ENCODE results near the gene HAT1.
"Not testable (repeated sequence)": the region's sequence is repeated elsewhere in the genome, so short reads cannot be mapped to it uniquely, and the experiment has no call there.

The HAT1 gene

DNA sequence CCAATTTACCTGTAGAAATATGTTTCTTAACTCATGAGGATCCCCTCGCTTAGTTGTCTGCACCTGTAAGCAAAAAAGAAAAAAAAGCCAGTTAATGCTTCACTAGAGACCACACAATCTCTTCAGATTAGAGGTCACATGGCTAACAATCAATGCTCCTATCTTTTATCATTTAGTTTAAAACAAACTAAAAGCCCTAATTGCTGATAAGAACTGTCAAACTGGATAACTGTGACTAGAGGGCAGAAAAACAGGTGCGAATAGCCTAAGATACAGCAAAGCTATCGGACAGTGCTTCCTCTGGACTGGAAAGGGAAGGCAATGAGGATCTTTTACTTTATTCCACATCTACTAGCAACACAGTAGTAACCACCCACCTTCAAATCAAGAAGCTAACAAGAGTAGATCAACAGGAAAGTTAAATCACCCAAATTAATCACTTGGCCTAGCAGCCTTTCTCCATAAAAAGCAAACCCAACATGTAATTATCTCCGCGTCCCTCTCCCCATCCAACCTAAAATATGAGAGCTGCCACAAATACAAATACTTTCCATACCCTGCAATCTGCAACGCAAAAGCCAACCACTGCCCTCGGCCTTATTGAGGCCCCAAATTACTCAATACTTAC is 29.0 kb upstream of the HAT1 start:
- Histone ChIP-seq H3K27me3 (ENCODE audit: control insufficient read depth, insufficient read depth, low read length) (no peaks in the 10 kb centered on the region), H3K4me3 (ENCODE audit: low read length) (peak overlapping the region; percentile 90), H3K36me3 (ENCODE audit: insufficient read depth, low read length) (peaks cover 3% of the 10 kb centered on the region), H3K4me2 (ENCODE audit: low read length) (peak overlapping the region; percentile 90), H3K9me3 (replicated peaks; ENCODE audit: low read length) (no peaks in the 10 kb centered on the region), H3K4me1 (ENCODE audit: control insufficient read depth, insufficient read depth, low read length) (peaks cover 9% of the 10 kb centered on the region), H3K9ac (ENCODE audit: low read depth, low read length) (peak overlapping the region; percentile 84)

DNA sequence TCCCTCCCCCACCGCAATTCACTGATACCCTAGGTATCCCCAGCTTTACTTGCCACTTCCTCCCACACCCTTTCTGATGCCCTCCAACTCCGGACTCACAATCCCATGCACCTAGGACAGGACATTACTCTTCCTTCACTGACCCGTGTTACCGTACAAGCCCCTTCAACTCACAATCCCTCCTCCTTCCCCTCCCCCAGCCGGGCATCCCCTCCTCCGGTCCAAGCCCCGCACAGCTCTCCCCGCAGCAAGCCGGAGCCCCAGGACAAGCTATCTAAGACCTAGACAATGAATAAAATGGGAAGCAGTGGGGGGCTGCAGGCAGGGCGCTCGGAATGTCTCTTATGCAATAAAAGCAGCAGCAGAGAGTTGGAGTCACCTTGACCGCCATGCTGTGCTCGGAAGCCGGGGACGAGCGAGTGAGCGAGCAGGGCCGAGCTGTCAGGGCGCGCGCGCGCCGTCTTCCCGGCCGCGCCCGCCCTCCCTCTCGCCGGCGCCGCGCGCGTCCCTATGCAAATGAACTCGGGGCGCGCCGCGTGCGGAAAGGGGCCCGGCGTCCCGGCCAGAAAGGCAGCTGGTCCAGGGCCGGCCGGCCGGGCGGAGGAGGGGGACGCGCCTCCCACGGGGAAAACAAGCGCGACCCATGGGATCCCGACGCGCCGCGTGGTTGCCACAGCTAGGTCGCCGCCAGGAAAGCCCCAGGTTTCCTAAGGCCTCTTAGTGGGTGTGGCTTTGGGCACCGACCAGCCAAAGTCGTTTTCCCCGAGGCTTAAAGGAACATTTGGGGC is 28.2 kb upstream of the HAT1 start, which contains the start of gene SLC25A12:
SLC25A12 (minus strand) TSS at position 421 of the 788 bp plus-strand sequence; CDS start at position 391, 30 bp downstream.
- H3K4me3 ChIP-seq (ENCODE audit: low read length): peak within 1 kb of the TSS; percentile 90
- no peaks in the 10 kb centered on the region for H3K9me3 ChIP-seq (replicated peaks; ENCODE audit: low read length)
- H3K36me3 ChIP-seq (ENCODE audit: insufficient read depth, low read length): peaks cover 3% of the 10 kb centered on the region
- peak within 1 kb of the TSS; percentile 84 for H3K9ac ChIP-seq (ENCODE audit: low read depth, low read length)
- H3K27me3 ChIP-seq (ENCODE audit: control insufficient read depth, insufficient read depth, low read length): no peaks in the 10 kb centered on the region
- H3K4me1 ChIP-seq (ENCODE audit: control insufficient read depth, insufficient read depth, low read length): peaks cover 9% of the 10 kb centered on the region
- H3K4me2 ChIP-seq (ENCODE audit: low read length): peak within 1 kb of the TSS; percentile 90

DNA sequence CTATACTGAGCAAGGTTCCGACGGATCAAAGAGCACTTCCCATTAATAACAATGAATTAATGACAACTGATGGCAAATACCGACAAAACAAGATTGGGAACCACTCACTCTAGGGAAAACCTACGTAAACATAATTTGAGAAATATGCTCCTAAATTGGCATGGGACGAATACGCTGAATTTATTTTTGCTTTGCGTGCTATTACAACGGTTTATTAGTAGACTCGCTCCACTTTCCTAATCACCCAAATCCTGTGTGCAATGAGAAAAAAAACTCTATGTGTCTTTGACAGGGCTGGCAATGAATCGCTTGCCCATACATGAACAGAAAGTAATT is 27.7 kb upstream of the HAT1 start:
- peak overlapping the region; percentile 90 for H3K4me3 ChIP-seq (ENCODE audit: low read length)
- peaks cover 9% of the 10 kb centered on the region for H3K4me1 ChIP-seq (ENCODE audit: control insufficient read depth, insufficient read depth, low read length)
- peak overlapping the region; percentile 84 for H3K9ac ChIP-seq (ENCODE audit: low read depth, low read length)
- H3K36me3 ChIP-seq (ENCODE audit: insufficient read depth, low read length): peaks cover 3% of the 10 kb centered on the region
- no peaks in the 10 kb centered on the region for H3K9me3 ChIP-seq (replicated peaks; ENCODE audit: low read length)
- peak overlapping the region; percentile 90 for H3K4me2 ChIP-seq (ENCODE audit: low read length)
- H3K27me3 ChIP-seq (ENCODE audit: control insufficient read depth, insufficient read depth, low read length): no peaks in the 10 kb centered on the region

DNA sequence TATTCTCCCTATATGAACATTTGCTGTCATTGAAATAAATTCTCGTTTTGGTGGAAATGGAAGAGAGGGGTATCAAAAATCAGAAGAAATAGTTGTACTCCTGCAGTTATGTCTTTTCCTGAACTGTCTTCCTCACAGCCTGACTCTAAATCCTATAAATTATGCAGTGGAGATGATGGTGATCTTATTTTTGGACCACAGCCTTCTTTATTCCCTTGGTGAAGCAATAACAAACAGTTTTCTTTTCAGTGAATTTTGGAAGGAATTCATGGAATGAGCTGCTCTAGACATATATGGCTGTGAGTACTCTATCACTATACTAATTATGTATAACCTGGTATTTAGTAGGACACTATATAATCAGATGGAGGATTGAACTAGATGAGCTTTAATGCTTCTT is 26.5 kb upstream of the HAT1 start:
- H3K9me3 ChIP-seq (replicated peaks; ENCODE audit: low read length): no peaks in the 10 kb centered on the region
- no peaks in the 10 kb centered on the region for H3K27me3 ChIP-seq (ENCODE audit: control insufficient read depth, insufficient read depth, low read length)
- H3K4me3 ChIP-seq (ENCODE audit: low read length): no peak overlapping the region
- no peak overlapping the region for H3K9ac ChIP-seq (ENCODE audit: low read depth, low read length)
- no peak overlapping the region for H3K4me2 ChIP-seq (ENCODE audit: low read length)
- H3K36me3 ChIP-seq (ENCODE audit: insufficient read depth, low read length): peaks cover 3% of the 10 kb centered on the region
- H3K4me1 ChIP-seq (ENCODE audit: control insufficient read depth, insufficient read depth, low read length): peaks cover 9% of the 10 kb centered on the region

DNA sequence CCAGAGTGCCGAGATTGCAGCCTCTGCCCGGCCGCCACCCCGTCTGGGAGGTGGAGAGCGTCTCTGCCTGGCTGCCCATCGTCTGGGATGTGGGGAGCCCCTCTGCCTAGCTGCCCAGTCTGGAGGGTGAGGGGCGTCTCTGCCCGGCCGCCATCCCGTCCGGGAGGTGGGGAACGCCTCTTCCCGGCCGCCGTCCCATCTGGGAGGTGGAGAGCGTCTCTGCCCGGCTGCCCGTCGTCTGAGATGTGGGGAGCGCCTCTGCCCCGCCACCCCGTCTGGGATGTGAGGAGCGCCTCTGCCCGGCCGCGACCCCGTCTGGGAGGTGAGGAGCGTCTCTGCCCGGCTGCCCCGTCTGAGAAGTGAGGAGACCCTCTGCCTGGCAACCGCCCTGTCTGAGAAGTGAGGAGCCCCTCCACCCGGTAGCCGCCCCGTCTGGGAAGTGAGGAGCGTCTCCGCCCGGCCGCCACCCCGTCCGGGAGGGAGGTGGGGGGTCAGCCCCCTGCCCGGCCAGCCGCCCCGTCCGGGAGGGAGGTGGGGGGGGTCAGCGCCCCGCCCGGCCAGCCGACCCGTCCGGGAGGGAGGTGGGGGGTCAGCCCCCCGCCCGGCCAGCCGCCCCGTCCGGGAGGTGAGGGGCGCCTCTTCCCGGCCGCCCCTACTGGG is 22.5 kb upstream of the HAT1 start:
- H3K9ac ChIP-seq (ENCODE audit: low read depth, low read length); H3K27me3 ChIP-seq (ENCODE audit: control insufficient read depth, insufficient read depth, low read length); H3K4me1 ChIP-seq (ENCODE audit: control insufficient read depth, insufficient read depth, low read length); H3K9me3 ChIP-seq (replicated peaks; ENCODE audit: low read length); H3K4me3 ChIP-seq (ENCODE audit: low read length); H3K4me2 ChIP-seq (ENCODE audit: low read length); H3K36me3 ChIP-seq (ENCODE audit: insufficient read depth, low read length): not testable (repeated sequence)

DNA sequence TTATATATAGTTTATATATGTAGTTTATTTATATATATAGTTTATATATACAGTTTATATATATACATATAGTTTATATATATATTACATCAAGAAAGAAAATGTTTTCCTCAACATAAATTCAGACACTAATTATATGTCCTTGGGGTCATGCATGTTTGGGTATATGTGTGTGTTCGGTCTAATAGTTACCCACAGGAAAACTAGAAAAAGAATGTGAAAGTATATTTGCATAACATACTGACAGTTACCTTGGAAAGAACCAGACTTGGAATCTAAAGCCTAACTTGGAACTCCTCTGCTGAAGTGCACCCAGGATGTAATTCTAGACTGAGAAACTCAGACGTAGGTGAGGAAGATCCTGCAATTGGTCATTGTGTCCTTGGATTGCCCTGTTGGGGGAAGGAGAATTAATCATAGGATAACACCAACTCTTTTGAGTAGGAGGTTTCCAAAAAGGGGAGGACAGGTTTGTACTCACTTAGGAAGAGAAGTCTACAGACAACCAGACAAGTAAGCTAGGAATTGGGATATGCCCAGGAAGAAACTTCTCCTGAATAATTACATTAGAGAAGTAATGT is 19.3 kb upstream of the HAT1 start:
- Histone ChIP-seq H3K9ac (ENCODE audit: low read depth, low read length) (no peak overlapping the region), H3K36me3 (ENCODE audit: insufficient read depth, low read length) (no peaks in the 10 kb centered on the region), H3K4me3 (ENCODE audit: low read length) (no peak overlapping the region), H3K4me1 (ENCODE audit: control insufficient read depth, insufficient read depth, low read length) (no peaks in the 10 kb centered on the region), H3K9me3 (replicated peaks; ENCODE audit: low read length) (no peaks in the 10 kb centered on the region), H3K4me2 (ENCODE audit: low read length) (no peak overlapping the region), H3K27me3 (ENCODE audit: control insufficient read depth, insufficient read depth, low read length) (no peaks in the 10 kb centered on the region)

DNA sequence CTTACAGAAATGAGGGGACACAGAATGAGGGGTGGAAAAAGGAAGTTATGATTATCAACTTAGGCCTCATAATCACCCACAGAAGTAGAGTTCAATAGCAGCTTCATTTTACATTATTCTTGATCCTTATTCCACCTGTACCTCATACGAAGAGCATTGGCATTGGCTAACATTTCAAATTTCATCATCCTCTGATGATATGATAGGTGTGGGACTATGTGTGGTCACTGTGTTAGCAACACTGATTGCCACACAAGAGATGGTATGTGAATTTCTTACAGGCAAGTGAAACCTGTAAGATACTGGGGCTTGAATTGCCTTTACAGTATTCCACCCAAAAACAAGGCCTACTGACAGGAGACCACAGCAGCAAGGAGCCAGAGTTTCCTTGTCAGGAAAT is 14.0 kb upstream of the HAT1 start:
- H3K4me2 ChIP-seq (ENCODE audit: low read length): no peak overlapping the region
- H3K4me3 ChIP-seq (ENCODE audit: low read length): no peak overlapping the region
- H3K36me3 ChIP-seq (ENCODE audit: insufficient read depth, low read length): no peaks in the 10 kb centered on the region
- H3K9ac ChIP-seq (ENCODE audit: low read depth, low read length): no peak overlapping the region
- no peaks in the 10 kb centered on the region for H3K27me3 ChIP-seq (ENCODE audit: control insufficient read depth, insufficient read depth, low read length)
- no peaks in the 10 kb centered on the region for H3K4me1 ChIP-seq (ENCODE audit: control insufficient read depth, insufficient read depth, low read length)
- H3K9me3 ChIP-seq (replicated peaks; ENCODE audit: low read length): no peaks in the 10 kb centered on the region

DNA sequence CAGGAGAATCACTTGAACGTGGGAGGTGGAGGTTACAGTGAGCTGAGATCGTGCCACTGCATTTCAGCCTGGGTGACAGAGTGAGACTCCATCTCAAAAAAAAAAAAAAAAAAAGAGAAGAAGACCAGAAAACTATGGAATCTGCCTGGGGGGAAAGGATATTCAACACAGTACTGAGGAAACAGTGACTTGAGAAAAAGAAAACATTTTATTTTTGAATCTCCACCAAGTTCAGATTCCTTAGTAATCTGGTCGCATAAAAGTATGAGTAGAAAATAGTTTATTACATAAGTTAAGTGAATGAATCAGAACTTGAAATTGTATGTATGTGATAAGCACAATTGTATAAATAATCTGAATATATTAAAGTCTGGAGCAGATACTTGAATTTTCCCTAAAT is 13.0 kb upstream of the HAT1 start:
- Histone ChIP-seq H3K4me2 (ENCODE audit: low read length) (no peak overlapping the region), H3K27me3 (ENCODE audit: control insufficient read depth, insufficient read depth, low read length) (no peaks in the 10 kb centered on the region), H3K9me3 (replicated peaks; ENCODE audit: low read length) (no peaks in the 10 kb centered on the region), H3K4me3 (ENCODE audit: low read length) (no peak overlapping the region), H3K36me3 (ENCODE audit: insufficient read depth, low read length) (no peaks in the 10 kb centered on the region), H3K9ac (ENCODE audit: low read depth, low read length) (no peak overlapping the region), H3K4me1 (ENCODE audit: control insufficient read depth, insufficient read depth, low read length) (no peaks in the 10 kb centered on the region)

DNA sequence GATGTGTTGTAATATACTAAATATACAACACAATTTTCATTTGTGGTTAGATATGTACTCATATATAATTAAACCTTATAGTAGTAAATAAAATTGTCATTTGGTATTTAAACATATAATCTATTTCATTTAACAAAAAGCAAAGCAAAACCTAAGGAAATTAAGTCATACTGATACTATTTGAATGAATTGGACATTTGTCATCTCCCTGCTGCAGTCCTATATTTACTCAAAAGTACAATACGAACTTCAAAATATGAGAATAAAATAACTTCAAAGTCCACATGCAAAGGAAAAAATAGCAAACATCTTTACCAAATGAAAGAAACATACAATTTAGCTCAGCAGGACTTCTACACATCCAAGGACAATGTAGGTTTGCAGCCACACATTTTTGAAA is 11.8 kb upstream of the HAT1 start:
- Histone ChIP-seq H3K4me2 (ENCODE audit: low read length) (no peak overlapping the region), H3K4me3 (ENCODE audit: low read length) (no peak overlapping the region), H3K9ac (ENCODE audit: low read depth, low read length) (no peak overlapping the region), H3K36me3 (ENCODE audit: insufficient read depth, low read length) (no peaks in the 10 kb centered on the region), H3K27me3 (ENCODE audit: control insufficient read depth, insufficient read depth, low read length) (no peaks in the 10 kb centered on the region), H3K9me3 (replicated peaks; ENCODE audit: low read length) (no peaks in the 10 kb centered on the region), H3K4me1 (ENCODE audit: control insufficient read depth, insufficient read depth, low read length) (no peaks in the 10 kb centered on the region)

DNA sequence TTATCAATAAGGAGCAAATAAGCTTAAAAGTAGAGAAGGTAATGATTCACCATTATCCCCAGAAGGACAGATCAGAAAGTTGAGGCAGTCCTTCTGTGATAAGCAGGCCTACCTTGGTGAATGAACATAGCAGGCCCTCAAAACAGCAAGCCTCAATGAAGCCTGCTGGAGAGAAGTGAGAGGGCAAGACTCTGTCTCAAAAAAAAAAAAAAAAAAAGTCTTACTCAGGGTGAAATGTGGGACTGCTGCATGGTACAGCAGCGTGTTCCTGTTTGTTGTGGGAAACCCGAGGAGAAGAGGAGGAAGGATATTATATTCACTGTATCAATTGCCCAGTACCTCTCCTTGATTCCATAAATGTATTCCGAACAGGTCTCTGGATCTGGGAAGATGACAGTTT is 8.7 kb upstream of the HAT1 start:
- Histone ChIP-seq H3K4me1 (ENCODE audit: control insufficient read depth, insufficient read depth, low read length) (no peaks in the 10 kb centered on the region), H3K4me3 (ENCODE audit: low read length) (no peak overlapping the region), H3K27me3 (ENCODE audit: control insufficient read depth, insufficient read depth, low read length) (no peaks in the 10 kb centered on the region), H3K9ac (ENCODE audit: low read depth, low read length) (no peak overlapping the region), H3K4me2 (ENCODE audit: low read length) (no peak overlapping the region), H3K36me3 (ENCODE audit: insufficient read depth, low read length) (no peaks in the 10 kb centered on the region), H3K9me3 (replicated peaks; ENCODE audit: low read length) (no peaks in the 10 kb centered on the region)

DNA sequence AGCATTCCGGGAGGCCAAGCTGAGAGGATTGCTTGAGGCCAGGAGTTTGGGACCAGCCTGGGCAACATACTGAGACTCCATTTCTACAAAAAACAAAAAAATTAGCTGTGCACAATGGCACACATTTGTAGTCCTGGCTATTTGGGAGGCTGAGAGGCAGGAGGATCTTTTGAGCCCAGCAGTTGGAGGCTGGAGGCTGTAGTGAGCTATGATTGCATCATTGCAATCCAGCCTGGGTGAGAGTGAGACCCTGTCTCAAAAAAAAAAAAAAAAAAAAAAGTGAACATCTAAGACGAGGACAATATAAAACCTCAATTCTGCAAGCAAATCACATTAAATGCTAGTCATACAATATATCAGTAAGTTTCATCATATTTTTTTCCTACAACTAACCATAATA is 2.8 kb upstream of the HAT1 start:
- H3K4me2 ChIP-seq (ENCODE audit: low read length): no peak overlapping the region
- H3K36me3 ChIP-seq (ENCODE audit: insufficient read depth, low read length): no peaks in the 10 kb centered on the region
- H3K4me3 ChIP-seq (ENCODE audit: low read length): no peak overlapping the region
- H3K9me3 ChIP-seq (replicated peaks; ENCODE audit: low read length): no peaks in the 10 kb centered on the region
- H3K9ac ChIP-seq (ENCODE audit: low read depth, low read length): no peak overlapping the region
- H3K4me1 ChIP-seq (ENCODE audit: control insufficient read depth, insufficient read depth, low read length): peaks cover 16% of the 10 kb centered on the region
- no peaks in the 10 kb centered on the region for H3K27me3 ChIP-seq (ENCODE audit: control insufficient read depth, insufficient read depth, low read length)

Data from skeletal muscle satellite cell (primary cell).